Bronchial epithelial cell (primary cell): ENCODE measurements around the gene NTRK2. TPM values are rescaled to one million over a fixed set of nuclear protein-coding genes. Genes with fewer than 3 reads are reported as not detected.

Source experiments
- DNase-seq: peaks from one replicate; pipeline ENCODE4 v3.0.0-alpha.2; 2010; ENCODE audit warnings: low read depth
- FAIRE-seq: peaks from 2 replicates; lab custom pipeline; 2011; peaks lifted over from hg19 to GRCh38; lab: Jason Lieb, UNC
- H3K27me3 ChIP-seq: 2 replicates; pipeline ENCODE4 v1.5.1; 2011; ENCODE audit warnings: low read length; ENCODE audit not compliant: control insufficient read depth, insufficient read depth
- H3K36me3 ChIP-seq: 2 replicates; pipeline ENCODE4 v1.5.1; 2011; ENCODE audit warnings: low read length; ENCODE audit not compliant: control insufficient read depth, insufficient read depth
- H3K4me3 ChIP-seq: 2 replicates; pipeline ENCODE4 v1.5.1; 2011; ENCODE audit warnings: mild to moderate bottlenecking, low read depth, low read length, control low read depth
- CTCF ChIP-seq: IDR thresholded peaks from 2 replicates; pipeline ENCODE4 v1.5.1; 2011; ENCODE audit warnings: mild to moderate bottlenecking, moderate library complexity, low read length, control low read depth, inconsistent platforms; ENCODE audit not compliant: insufficient read depth, severe bottlenecking
- total RNA-seq: library from RNA; depleted of rRNA; stranded (reverse); fragments of >200 nt; gene quantifications from 2 replicates; pipeline ENCODE4 v1.2.1, GENCODE V29; 2014

NTRK2 gene
- total RNA-seq, 1 donor from 2014 or later: not detected

- DNase-seq: no peak
- no peak overlapping the region for H3K4me3 ChIP-seq
- no peak for FAIRE-seq
- no peak for TF ChIP-seq CTCF
- no peaks in the 10 kb centered on the region for H3K27me3 ChIP-seq
- H3K36me3 ChIP-seq: no peaks in the 10 kb centered on the region
These were observed 302.0 kb downstream of the NTRK2 start for GRCh38 chr9:84971571-84971970.

DNA sequence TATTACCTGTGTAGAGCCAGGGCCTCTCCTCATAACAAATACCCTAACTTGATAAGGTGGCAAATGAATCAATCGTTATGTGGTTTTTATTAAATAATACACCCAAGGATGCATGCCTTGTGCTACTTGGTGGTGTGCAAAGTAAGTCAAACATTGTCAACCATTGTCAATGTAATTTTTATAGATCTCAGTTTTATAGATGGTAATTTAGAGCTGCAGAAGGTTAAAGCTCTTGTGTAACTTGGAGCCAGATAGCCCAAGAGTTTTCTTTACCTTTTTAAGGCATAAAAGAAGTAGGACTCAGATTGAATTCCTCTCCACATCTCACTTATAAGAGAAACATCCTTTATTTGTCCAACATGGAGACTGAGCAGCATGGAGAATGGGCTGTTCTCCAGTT lies 304.7 kb downstream of the NTRK2 start:
- Histone ChIP-seq H3K27me3 (no peaks in the 10 kb centered on the region), H3K4me3 (no peak overlapping the region), H3K36me3 (no peaks in the 10 kb centered on the region)
- TF ChIP-seq CTCF: no peak
- DNase-seq (no peak), FAIRE-seq (no peak)

DNA sequence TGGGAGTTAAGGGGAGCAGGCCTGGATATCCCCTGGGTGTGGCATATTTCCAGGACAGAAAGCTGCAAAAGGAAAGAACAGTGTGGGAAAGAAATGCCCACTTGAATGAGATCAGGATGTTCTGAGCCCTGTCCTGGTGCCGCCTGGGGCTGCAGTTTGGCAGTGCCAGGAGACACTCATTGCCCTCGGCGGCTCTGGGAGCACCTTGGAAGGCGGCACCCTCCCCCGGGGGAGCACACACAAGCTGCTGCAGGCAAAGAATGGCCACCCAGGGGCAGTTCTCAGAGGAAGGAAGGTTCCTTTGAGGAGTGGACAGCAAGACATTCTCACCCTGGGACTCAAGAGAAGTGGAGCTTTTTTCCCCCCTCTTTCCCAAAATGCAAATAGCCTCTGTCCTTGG lies 305.3 kb downstream of the NTRK2 start:
- TF ChIP-seq CTCF: no peak
- no peaks in the 10 kb centered on the region for H3K27me3 ChIP-seq
- no peak overlapping the region for H3K4me3 ChIP-seq
- no peak for FAIRE-seq
- no peak for DNase-seq
- no peaks in the 10 kb centered on the region for H3K36me3 ChIP-seq

GRCh38 chr9:84975926-84976325 lies 306.4 kb downstream of the NTRK2 start:
- Histone ChIP-seq H3K36me3 (no peaks in the 10 kb centered on the region), H3K27me3 (no peaks in the 10 kb centered on the region), H3K4me3 (no peak overlapping the region)
- FAIRE-seq (no peak), DNase-seq (no peak)
- TF ChIP-seq CTCF: no peak

- peak; percentile 46 for DNase-seq
- FAIRE-seq: peak; percentile 32
- Histone ChIP-seq H3K36me3 (no peaks in the 10 kb centered on the region), H3K4me3 (no peak overlapping the region), H3K27me3 (no peaks in the 10 kb centered on the region)
- TF ChIP-seq CTCF: no peak
These were observed 309.1 kb downstream of the NTRK2 start for GRCh38 chr9:84978661-84979060.

GRCh38 chr9:84983749-84984148 lies 314.2 kb downstream of the NTRK2 start:
- FAIRE-seq (no peak), DNase-seq (no peak)
- H3K4me3 ChIP-seq: no peak overlapping the region
- TF ChIP-seq CTCF: no peak
- H3K27me3 ChIP-seq: no peaks in the 10 kb centered on the region
- no peaks in the 10 kb centered on the region for H3K36me3 ChIP-seq
